8988T (cell line): Measurements from ENCODE around the gene SNX33.
A peak's percentile ranks its signal among the peaks of the same experiment; 100 is the strongest.
"Not testable (repeated sequence)": the region's sequence is repeated elsewhere in the genome, so short reads cannot be mapped to it uniquely, and the experiment has no call there.

Experiments used
- DNase-seq: peaks from one replicate; pipeline ENCODE4 v3.0.0; 2011

The SNX33 gene

GRCh38 chr15:75684648-75685047 lies 36.9 kb downstream of the SNX33 start:
- DNase-seq = no peak

GRCh38 chr15:75685195-75685594 lies 37.5 kb downstream of the SNX33 start:
- peak; percentile 57 for DNase-seq

- DNase-seq = not testable (repeated sequence)
These were observed 38.5 kb downstream of the SNX33 start for GRCh38 chr15:75686212-75686642.

DNA sequence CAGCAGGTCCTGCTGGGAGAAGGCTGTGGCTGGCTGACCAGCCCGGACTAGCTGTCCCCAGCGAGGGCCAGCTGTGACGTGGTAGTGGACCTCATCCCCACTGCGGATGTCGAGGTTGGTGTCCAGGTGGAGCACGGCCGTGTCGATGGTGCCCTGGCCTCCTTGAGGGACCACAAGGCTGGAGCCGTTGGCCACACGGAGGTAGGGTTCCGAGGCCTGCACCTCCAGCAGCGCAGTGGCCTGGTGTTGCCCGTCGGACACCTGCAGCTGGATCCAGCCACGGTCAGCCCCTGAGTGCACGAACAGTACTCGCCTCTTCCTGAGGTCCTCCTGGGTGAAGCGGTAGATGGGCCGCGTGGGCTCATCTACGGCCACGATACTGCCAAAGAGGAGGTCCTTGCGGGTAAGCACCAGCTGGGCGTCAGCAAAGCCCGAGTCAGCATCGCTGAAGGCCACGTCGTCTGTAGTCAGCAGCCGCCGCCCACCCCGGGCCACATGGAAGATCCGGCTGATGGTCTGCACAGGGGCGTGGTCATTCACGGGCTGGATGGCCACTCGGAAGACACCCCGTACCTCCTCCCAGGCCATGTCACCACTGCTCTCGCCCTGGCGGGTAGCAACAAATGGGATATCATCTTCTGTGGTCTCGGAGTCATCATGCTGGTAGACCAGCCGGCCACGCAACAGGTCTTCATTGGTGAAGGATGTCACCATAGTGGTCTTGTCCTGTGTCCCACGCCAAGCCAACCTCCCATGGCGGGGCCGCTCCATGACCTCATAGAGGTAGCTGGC lies 40.0 kb downstream of the SNX33 start:
- DNase-seq = no peak

GRCh38 chr15:75688278-75688557 lies 40.5 kb downstream of the SNX33 start:
- DNase-seq = no peak

GRCh38 chr15:75688831-75689230 lies 41.1 kb downstream of the SNX33 start:
- no peak for DNase-seq

GRCh38 chr15:75689429-75689828 lies 41.7 kb downstream of the SNX33 start:
- not testable (repeated sequence) for DNase-seq

DNA sequence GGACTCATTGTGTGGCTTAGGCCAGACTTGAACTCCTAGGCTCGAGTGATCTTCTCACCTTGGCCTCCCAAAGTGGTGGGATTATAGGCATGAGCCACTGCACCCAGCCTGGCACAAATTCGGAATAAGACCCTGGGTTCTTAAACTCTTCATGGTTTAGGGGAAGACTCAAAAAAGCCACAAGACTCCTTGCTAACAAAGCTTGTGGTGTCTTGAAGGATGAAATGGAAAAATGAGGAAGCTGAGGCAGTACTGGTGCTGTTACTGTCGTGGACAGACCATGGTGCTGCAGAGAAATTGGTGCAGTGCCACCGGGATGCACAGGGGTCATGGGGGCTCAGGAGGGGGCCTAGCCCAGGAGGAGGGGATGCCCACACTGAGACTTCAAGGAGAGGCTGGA lies 44.6 kb downstream of the SNX33 start:
- DNase-seq = not testable (repeated sequence)

DNA sequence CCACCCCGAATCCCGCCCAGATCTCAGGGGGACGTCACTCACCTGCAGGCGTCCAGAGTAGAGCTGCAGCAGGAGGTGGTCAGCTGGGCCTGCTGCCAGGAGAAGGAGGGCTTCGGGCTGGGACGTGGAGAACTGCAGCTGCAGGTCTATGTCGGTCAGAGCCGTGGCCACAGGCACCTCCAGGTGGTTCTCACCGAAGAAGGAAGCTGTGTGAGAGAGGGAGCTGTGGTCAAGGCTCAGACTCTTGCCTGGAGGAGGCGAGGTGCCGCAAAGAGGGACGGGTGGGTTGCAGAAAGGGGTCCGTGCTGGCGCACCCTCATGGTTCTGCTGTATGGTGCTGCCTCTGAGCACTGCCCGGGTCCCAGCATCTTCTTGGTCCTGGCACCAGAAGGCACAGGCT lies 45.3 kb downstream of the SNX33 start:
- not testable (repeated sequence) for DNase-seq

- DNase-seq = no peak
These were observed 46.0 kb downstream of the SNX33 start for GRCh38 chr15:75693501-75694240.

GRCh38 chr15:75694241-75695182 lies 46.8 kb downstream of the SNX33 start:
- peak; percentile 70 for DNase-seq

GRCh38 chr15:75695220-75695619 lies 47.5 kb downstream of the SNX33 start:
- DNase-seq = no peak

DNA sequence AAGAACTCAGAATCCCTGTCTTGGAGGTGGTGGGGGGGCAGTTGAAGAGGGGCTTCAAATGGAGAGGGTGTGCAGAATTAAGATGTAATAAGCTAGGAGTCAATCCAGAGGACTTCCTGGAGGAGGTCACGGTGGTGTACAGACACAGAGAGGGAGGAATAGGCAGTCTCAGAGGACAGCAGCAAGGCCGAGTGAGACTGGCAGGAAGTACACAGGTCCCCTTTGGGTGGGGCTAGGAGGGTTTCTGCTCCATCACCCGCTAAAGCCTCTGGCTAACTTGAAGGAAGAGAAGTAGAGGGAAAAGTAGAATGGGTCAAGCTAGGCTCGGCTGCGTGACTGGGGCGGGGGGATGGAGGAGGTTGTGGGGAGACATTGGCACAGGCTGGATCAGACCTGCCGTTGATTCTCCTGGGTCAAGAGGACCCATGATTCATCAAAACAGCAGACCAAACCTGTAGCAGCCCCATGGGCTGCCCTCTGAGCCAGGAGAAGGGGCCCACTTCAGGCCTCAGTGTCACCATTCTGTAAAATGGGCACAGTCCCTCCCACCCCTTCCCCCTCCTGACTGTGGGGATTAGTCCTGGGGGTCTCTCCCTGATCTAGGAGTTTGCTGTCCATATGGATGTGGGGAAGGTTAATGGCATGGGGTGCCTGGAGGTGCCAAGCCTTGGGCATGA lies 48.1 kb downstream of the SNX33 start:
- no peak for DNase-seq

DNA sequence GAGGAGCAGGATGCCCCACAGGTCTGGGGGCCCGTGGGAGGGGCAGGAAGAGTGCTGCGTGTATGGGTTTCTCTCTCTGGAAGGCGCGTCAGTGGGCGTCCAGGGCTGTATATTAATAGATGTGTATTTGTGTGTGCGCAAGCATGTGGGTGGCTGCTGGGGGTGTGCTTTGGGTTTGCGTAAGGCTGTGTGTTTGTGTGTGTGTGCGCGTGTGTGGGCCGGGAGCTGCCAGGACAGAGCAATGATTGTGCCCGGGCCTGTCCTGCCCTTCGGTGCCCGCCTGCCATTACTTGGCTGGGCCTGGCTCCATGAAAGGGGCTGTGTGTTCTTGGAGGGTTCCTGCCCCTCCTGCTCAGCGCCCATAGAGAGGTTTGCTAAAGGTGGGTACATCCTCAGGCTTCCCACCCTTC lies 48.6 kb downstream of the SNX33 start:
- DNase-seq = no peak

- DNase-seq = no peak
These were observed 49.1 kb downstream of the SNX33 start for GRCh38 chr15:75696854-75697259.

DNA sequence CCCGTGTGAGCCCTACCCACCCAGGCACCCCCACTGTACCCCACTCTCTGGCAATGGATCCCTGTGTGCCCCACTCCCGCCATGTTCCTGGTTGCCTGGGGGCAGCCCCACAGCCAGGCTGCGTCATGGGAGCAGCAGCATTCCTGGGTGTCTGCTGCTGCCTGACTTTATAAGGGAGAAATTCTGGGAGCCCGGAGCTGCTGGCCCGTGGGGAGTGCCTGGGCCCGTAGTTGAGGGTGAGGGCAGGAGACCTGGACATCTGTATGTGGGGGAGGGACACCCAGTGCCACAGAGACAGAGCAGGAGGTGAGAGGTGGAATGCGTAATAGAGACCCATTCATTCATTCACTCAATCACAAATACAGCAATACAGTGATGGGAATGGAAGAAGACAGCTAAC lies 49.8 kb downstream of the SNX33 start:
- no peak for DNase-seq

DNA sequence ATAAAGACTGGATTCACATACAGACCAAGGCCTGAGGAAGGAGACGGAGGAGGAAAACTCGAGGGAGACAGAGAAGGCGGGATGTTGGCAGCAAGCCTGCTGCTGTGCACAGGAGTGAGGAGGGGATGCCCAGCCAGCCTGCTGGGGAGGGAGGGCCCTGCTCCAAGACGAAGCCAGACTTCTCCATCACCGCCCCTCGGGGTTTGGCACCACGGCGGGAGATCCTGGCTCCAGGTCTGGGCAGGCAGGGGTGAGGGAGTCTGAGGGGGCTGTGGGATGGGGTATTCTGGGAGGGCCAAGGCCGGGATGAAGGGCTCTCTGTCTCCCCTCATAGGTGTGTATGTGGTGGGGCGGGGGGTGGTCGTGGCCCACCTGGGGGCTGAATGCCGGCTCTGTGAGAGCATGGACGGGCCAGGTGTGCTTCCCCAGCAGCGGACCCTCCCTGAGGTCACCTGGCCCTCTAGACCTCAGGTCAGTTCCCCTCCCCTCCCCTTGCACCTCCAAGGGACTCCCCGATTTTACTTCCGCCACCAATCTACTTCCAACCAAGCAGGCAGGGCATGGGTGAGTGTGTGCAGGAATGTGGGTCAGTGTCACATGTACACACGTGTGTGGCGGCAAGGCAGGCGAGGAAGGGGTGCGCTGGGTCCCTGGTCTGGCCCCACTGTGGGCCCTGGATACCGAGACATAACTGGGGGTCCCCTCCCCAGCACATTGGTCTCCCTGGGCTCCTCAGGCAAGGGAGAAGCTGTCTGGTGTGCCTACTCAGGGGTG lies 50.4 kb downstream of the SNX33 start:
- DNase-seq = not testable (repeated sequence)

DNA sequence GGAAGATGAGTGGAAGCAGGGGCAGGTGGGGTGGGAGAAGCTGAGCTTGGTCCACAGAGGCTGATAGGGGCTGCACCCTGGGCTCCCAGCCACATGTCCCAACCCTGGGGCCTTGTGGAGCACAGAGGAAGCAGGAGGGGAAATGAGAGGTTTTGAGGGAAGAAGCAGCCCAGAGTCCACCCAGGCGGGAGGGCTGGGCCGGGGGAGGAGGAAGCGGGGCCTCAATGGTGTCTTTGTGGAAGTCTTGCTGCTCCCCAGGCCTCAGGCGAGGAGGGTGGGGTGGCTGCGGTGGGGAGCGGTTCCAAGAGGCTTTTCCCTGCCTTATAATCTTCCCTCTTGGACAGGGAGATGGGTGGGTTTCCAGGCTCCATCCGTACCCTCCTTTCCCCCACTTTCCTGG lies 51.8 kb downstream of the SNX33 start:
- not testable (repeated sequence) for DNase-seq

DNA sequence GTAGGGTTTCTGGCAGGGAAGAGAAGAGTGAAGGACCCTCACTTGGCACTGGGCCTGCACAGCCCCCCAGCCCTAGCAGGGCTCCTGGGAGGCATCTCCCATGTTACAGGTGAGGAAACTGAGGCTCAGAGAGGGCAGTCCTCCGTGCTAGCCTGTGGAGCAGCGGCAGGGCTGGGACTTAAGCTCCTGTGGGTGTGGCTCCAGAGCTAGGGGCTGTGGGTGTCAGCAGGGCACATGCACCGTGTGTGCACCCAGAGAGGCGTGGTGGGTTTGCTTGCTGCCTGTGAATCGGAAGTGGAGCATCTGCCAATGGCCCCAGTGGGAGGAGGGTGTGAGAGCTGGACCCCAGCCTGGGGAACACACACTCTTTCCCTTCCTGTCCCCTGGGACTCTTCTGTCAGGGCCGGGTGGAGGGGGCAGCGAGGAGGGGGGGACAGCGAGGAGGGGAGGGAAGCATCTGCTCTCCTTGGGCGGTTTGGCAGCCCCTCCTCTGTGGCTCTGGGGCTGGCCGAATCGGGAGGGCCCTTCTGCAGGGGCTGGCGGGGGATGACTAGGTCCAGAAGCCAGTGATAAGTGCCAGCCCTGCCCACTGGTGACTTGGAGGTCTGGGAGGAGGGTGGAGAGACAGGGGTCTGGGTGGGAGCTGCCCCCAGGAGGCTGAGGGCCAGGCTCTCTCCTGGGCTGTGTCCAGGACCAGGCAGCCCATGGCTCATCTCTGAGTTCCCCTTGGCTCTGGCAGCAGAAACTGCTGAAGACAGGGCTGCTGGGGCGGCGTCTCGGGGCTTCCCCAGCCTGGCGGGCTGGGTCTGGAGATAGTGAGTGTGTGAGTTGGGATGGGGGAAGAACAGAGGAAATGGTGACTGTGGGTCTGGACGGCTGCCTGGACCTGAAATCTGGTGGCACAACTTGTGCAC lies 52.5 kb downstream of the SNX33 start:
- DNase-seq = not testable (repeated sequence)

DNA sequence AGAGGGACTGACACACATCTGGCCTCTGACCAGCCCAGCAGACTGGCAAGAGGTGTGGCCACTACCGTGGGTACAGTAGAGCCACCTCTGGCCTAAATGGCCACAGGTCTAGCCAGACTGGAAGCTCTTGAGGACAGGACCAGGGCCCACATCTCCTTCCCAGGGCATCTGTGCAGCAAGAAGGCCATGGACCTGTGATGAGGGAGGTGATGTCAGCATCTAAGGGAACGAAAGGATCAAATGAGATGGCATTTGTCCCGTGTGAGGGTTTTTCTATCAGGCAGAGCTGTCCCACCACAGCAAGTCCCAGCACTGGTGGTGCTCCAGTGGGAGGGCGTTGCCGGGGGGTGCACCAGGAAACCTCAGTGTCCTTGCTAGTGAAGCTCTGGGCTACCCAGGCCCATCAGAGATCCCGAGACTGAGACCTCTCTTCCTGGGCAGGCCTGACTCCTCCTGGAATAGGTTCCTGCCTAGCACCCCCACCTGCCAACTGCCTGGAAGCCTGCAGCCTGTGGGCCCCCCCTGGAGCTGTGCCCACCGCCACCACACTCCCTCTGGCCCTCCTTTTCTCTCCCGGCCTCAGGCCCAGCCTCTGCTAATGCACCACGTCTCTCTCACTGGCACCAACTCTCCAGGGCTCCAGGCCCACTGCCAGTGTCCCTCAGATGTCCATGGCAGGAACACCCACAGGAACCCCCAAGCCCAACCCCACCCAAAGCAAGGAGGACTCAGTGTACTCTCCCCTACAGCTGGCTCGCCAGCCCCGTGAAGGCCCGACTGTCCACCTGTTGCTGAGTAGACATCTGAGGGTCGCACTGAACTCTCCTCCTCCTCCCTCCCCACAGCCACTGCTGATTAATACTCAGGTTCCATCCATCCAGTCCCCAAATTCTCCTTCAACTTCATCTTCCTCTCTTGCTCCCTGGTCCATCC lies 53.6 kb downstream of the SNX33 start:
- DNase-seq = not testable (repeated sequence)
